Measurements from ENCODE around the gene MUC5B. TPM values are rescaled to one million over a fixed set of nuclear protein-coding genes. Genes with fewer than 3 reads are reported as not detected.

The MUC5B gene
- total and polyA plus RNA-seq, 4 donors: 0.17 to 0.95 (median 0.50) TPM; not detected in 1

- H3K9ac ChIP-seq (ENCODE audit: low read depth in 1 of 2, low read length in 2 of 2): peak overlapping the region; percentile 7 to 89
- peaks cover 41 to 90% (median 65%) of the 10 kb centered on the region in 4 donors for H3K4me1 ChIP-seq (ENCODE audit: control insufficient read depth in 4 of 4, insufficient read depth in 4 of 4, low read length in 3 of 4)
- H3K36me3 ChIP-seq (ENCODE audit: control insufficient read depth in 4 of 4, insufficient read depth in 3 of 4, low read depth in 1 of 4, low read length in 3 of 4): no peaks in the 10 kb centered on the region
- H3K9me3 ChIP-seq (ENCODE audit: control insufficient read depth in 4 of 4, low read length in 3 of 4): no peaks in the 10 kb centered on the region
- H3K27ac ChIP-seq (ENCODE audit: low read depth in 1 of 2, low read length in 2 of 2): peak overlapping the region; percentile 86 to 89
- H3K27me3 ChIP-seq (ENCODE audit: control insufficient read depth in 4 of 4, insufficient read depth in 4 of 4, low read length in 3 of 4): no peaks in the 10 kb centered on the region
- TF ChIP-seq HNF4G (IDR thresholded peaks at IDR 0.05) (peak; percentile 53), NR2F2 (IDR thresholded peaks at IDR 0.05) (no peak), RXRA (IDR thresholded peaks at IDR 0.05) (peak; percentile 82 to 85), RAD21 (IDR thresholded peaks at IDR 0.05) (peak in 1 of 2 donors; percentile 7), JUND (IDR thresholded peaks at IDR 0.05) (no peak), YY1 (IDR thresholded peaks at IDR 0.05) (peak; percentile 83), HNF4A (conservative IDR thresholded peaks at IDR 0.05) (peak; percentile 68 to 76), TAF1 (conservative IDR thresholded peaks at IDR 0.05) (no peak), ZBTB33 (IDR thresholded peaks at IDR 0.05) (peak; percentile 41), EGR1 (IDR thresholded peaks at IDR 0.05; ENCODE audit: low read depth in 2 of 2) (peak in 1 of 2 donors; percentile 36), GABPA (IDR thresholded peaks at IDR 0.05 in 1 of 2, conservative IDR thresholded peaks at IDR 0.05 in 1 of 2) (no peak), FOXA2 (IDR thresholded peaks at IDR 0.05) (peak; percentile 90), MAX (IDR thresholded peaks at IDR 0.05) (peak; percentile 79), REST (IDR thresholded peaks at IDR 0.05) (peak; percentile 70), FOXA1 (IDR thresholded peaks at IDR 0.05) (peak; percentile 88), SP1 (IDR thresholded peaks at IDR 0.05) (peak; percentile 75), ATF3 (IDR thresholded peaks at IDR 0.05) (no peak), CTCF (IDR thresholded peaks at IDR 0.05; ENCODE audit: low read depth, low read length, missing input control) (no peak)
- no peak for DNase-seq (ENCODE audit: low spot score)
- H3K4me3 ChIP-seq (ENCODE audit: low read depth in 1 of 3, low read length in 3 of 3): peak overlapping the region; percentile 7 to 16 (median 15)
- 19% methylated on average over 17 of the region's 17 CpGs for WGBS
Measured at GRCh38 chr11:1302461-1303125, 79.7 kb downstream of the MUC5B start.

Measured in liver (tissue), 9 donors.